IMR-90 (cell line): ENCODE data around the gene CATSPER4. TPM values are rescaled to one million over a fixed set of nuclear protein-coding genes. Genes with fewer than 3 reads are reported as not detected.

Experiments used
- ATAC-seq: fragments of 200-7000 bp; cut with Tn5 transposase; 2 replicates; pipeline ENCODE4 v1.9.1; 2020; ENCODE audit warnings: low read depth, mild to moderate bottlenecking, moderate library complexity
- BruUV-seq: library from RNA; stranded (reverse); fragments of 400-500 nt; replicated peaks from 2 replicates; lab custom pipeline; 2021; lab: Mats Ljungman, UMichigan
- CTCF ChIA-PET: fragments of 300-600 bp; formaldehyde crosslinking; extraction: SDS; loops from one replicate; lab custom pipeline; 2021; ENCODE audit warnings: antibody characterized with exemption; lab: Yijun Ruan, JAX
- POLR2A ChIA-PET: fragments of 300-600 bp; sonication (Branson Sonifier 250); formaldehyde crosslinking; loops from one replicate; lab custom pipeline; 2022; ENCODE audit warnings: antibody characterized with exemption; ENCODE audit not compliant: unreplicated experiment; lab: Charles Lee
- DNase-seq: peaks from one replicate; pipeline ENCODE4 v3.0.0; 2013
- H2AFZ ChIP-seq: replicated peaks from 2 replicates; pipeline ENCODE3; 2013; ENCODE audit warnings: low read length, mild to moderate bottlenecking; ENCODE audit not compliant: poor library complexity
- H2AK5ac ChIP-seq: 2 replicates; pipeline ENCODE4 v1.6.1; 2013; ENCODE audit warnings: low read depth, low read length, inconsistent platforms
- H2AK9ac ChIP-seq: replicated peaks from 2 replicates; pipeline ENCODE3; 2013; ENCODE audit warnings: mild to moderate bottlenecking, low read depth, low read length, moderate library complexity; ENCODE audit not compliant: poor library complexity
- H2BK120ac ChIP-seq: 2 replicates; pipeline ENCODE4 v1.6.1; 2013; ENCODE audit warnings: low read depth, low read length, inconsistent platforms
- H2BK15ac ChIP-seq: 3 replicates; pipeline ENCODE4 v1.6.1; 2013; ENCODE audit warnings: low read depth, low read length, inconsistent platforms
- H2BK20ac ChIP-seq: 2 replicates; pipeline ENCODE4 v1.6.1; 2013; ENCODE audit warnings: low read depth, mild to moderate bottlenecking, inconsistent platforms, low read length, moderate library complexity
- H2BK5ac ChIP-seq: 2 replicates; pipeline ENCODE4 v1.6.1; 2013; ENCODE audit warnings: mild to moderate bottlenecking, low read depth, low read length, inconsistent platforms; ENCODE audit not compliant: poor library complexity, severe bottlenecking
- H3K14ac ChIP-seq: replicated peaks from 2 replicates; pipeline ENCODE4 v1.6.1; 2013; ENCODE audit warnings: low read depth, low read length, inconsistent platforms
- H3K18ac ChIP-seq: 2 replicates; pipeline ENCODE4 v1.6.1; 2013; ENCODE audit warnings: low read depth, low read length, control low read depth
- H3K23ac ChIP-seq: 2 replicates; pipeline ENCODE4 v1.6.1; 2013; ENCODE audit warnings: low read depth, low read length, inconsistent platforms
- H3K27ac ChIP-seq: 2 replicates; pipeline ENCODE4 v1.5.1; 2013; ENCODE audit warnings: mild to moderate bottlenecking, control low read depth, low read length; ENCODE audit not compliant: insufficient read depth
- H3K27me3 ChIP-seq: 2 replicates; pipeline ENCODE4 v1.6.1; 2013; ENCODE audit warnings: low read length; ENCODE audit not compliant: control insufficient read depth, insufficient read depth
- H3K36me3 ChIP-seq: 2 replicates; pipeline ENCODE4 v1.6.1; 2013; ENCODE audit warnings: low read length, mixed read lengths; ENCODE audit not compliant: control insufficient read depth, insufficient read depth
- H3K4ac ChIP-seq: 2 replicates; pipeline ENCODE4 v1.6.1; 2013; ENCODE audit warnings: low read depth, low read length, inconsistent platforms
- H3K4me1 ChIP-seq: 2 replicates; pipeline ENCODE4 v1.6.1; 2013; ENCODE audit warnings: low read length, mixed read lengths; ENCODE audit not compliant: control insufficient read depth, insufficient read depth
- H3K4me2 ChIP-seq: 2 replicates; pipeline ENCODE4 v1.6.1; 2013; ENCODE audit warnings: low read depth, mild to moderate bottlenecking, control low read depth, low read length, moderate library complexity
- H3K4me3 ChIP-seq: 2 replicates; pipeline ENCODE4 v1.5.1; 2013; ENCODE audit warnings: low read depth, mild to moderate bottlenecking, control low read depth, low read length, moderate library complexity; ENCODE audit not compliant: insufficient read depth
- H3K56ac ChIP-seq: 2 replicates; pipeline ENCODE4 v1.6.1; 2013; ENCODE audit warnings: low read length, inconsistent platforms; ENCODE audit not compliant: insufficient read depth; ENCODE audit errors: extremely low read depth
- H3K79me1 ChIP-seq, 2 experiments: 2 replicates each; pipeline ENCODE4 v1.6.1; 2013; ENCODE audit warnings: low read length in 2 of 2, inconsistent platforms in 1 of 2, low read depth in 1 of 2
- H3K9ac ChIP-seq: 2 replicates; pipeline ENCODE4 v1.6.1; 2013; ENCODE audit warnings: low read depth, low read length, control low read depth
- H3K9me1 ChIP-seq: 2 replicates; pipeline ENCODE4 v1.6.1; 2013; ENCODE audit warnings: low read length, inconsistent platforms; ENCODE audit not compliant: insufficient read depth
- H3K9me3 ChIP-seq: 2 replicates; pipeline ENCODE4 v1.6.1; 2013; ENCODE audit warnings: low read length; ENCODE audit not compliant: control insufficient read depth, insufficient read depth
- H4K20me1 ChIP-seq: 2 replicates; pipeline ENCODE4 v1.6.1; 2013; ENCODE audit warnings: low read length, inconsistent platforms; ENCODE audit not compliant: insufficient read depth
- H4K5ac ChIP-seq: 2 replicates; pipeline ENCODE4 v1.6.1; 2013; ENCODE audit warnings: mild to moderate bottlenecking, low read depth, low read length, control low read depth
- H4K8ac ChIP-seq, 2 experiments: 2 replicates each; pipeline ENCODE4 v1.6.1; 2013; ENCODE audit warnings: low read depth in 2 of 2, low read length in 2 of 2, control low read depth in 1 of 2, inconsistent platforms in 1 of 2
- H4K91ac ChIP-seq: 2 replicates; pipeline ENCODE4 v1.6.1; 2013; ENCODE audit warnings: low read depth, low read length, inconsistent platforms; ENCODE audit not compliant: insufficient read depth
- CTCF ChIP-seq: conservative IDR thresholded peaks from 2 replicates; pipeline ENCODE4 v1.5.1; 2012; ENCODE audit warnings: mild to moderate bottlenecking, low read depth, low read length, improper control_type of control experiment
- FOS ChIP-seq: fragments of 150-350 bp; IDR thresholded peaks from 2 replicates; pipeline ENCODE4 v1.6.1; 2016; ENCODE audit warnings: low read depth, low read length
- MAZ ChIP-seq: IDR thresholded peaks from 2 replicates; pipeline ENCODE4 v1.6.1; 2012; ENCODE audit warnings: low read depth, mild to moderate bottlenecking, low read length, improper control_type of control experiment, moderate library complexity, borderline replicate concordance
- POLR2A ChIP-seq: IDR thresholded peaks from 2 replicates; pipeline ENCODE4 v1.6.1; 2012; ENCODE audit warnings: mild to moderate bottlenecking, low read depth, low read length
- RAD21 ChIP-seq: IDR thresholded peaks from 2 replicates; pipeline ENCODE4 v1.6.1; 2012; ENCODE audit warnings: low read length, improper control_type of control experiment
- RCOR1 ChIP-seq: IDR thresholded peaks from 2 replicates; pipeline ENCODE4 v1.6.1; 2012; ENCODE audit warnings: mild to moderate bottlenecking, low read length, improper control_type of control experiment; ENCODE audit not compliant: insufficient replicate concordance
- RFX5 ChIP-seq: IDR thresholded peaks from 2 replicates; pipeline ENCODE4 v1.8.0; 2012; ENCODE audit warnings: low read depth, mild to moderate bottlenecking, low read length, moderate library complexity
- WGBS, 2 experiments: methylation state at CpG; one replicate each; pipeline versions ENCODE4 v1.1.5 to v1.1.7; 2013; ENCODE audit warnings: missing lambda C conversion rate in 2 of 2; ENCODE audit not compliant: insufficient read length in 1 of 2; ENCODE audit errors: extremely low coverage in 2 of 2; 5-methylcytosine and 5-hydroxymethylcytosine counted together
- dilution Hi-C: fragments of 300-500 bp; cut with HindIII; formaldehyde crosslinking; loops from one replicate; pipeline ENCODE4 v1.14.3; 2018; ENCODE audit warnings: low sequenced_read_pairs; ENCODE audit not compliant: unreplicated experiment
- in situ Hi-C: fragments of 300-500 bp; cut with MboI; formaldehyde crosslinking; loops from 3 replicates; pipeline ENCODE4 v1.14.3; 2019; ENCODE audit warnings: low sequenced_read_pairs, inconsistent platforms, mixed read lengths
- intact Hi-C: fragments of 100-400 bp; cut with micrococcal nuclease; formaldehyde crosslinking; loops from 2 replicates; pipeline ENCODE4 v1.10.0; 2022
- polyA plus RNA-seq, 3 experiments: library from polyadenylated mRNA; depleted of rRNA; stranded (reverse); fragments of >200 nt; gene quantifications; 2 replicates each; pipeline ENCODE4 v1.2.3, GENCODE V29; 2012; ENCODE audit warnings: low replicate concordance in 1 of 3
- total RNA-seq: library from RNA; depleted of rRNA; stranded (reverse); fragments of >200 nt; gene quantifications from 2 replicates; pipeline ENCODE4 v1.2.3, GENCODE V29; 2012

The CATSPER4 gene
- total and polyA plus RNA-seq, 2 of the 4 experiments (the other 2 are of a cell fraction), result not detected

GRCh38 chr1:26189331-26189730, 1.1 kb upstream of the CATSPER4 start:
- Histone ChIP-seq H4K20me1 (no peaks in the 10 kb centered on the region), H2AFZ (no peak overlapping the region), H3K36me3 (no peaks in the 10 kb centered on the region), H3K23ac (no peak overlapping the region), H3K9me1 (no peaks in the 10 kb centered on the region), H2BK120ac (no peak overlapping the region), H3K27me3 (peaks cover 16% of the 10 kb centered on the region), H3K56ac (no peak overlapping the region), H3K18ac (no peak overlapping the region), H3K27ac (no peak overlapping the region), H2BK20ac (no peak overlapping the region), H3K4me3 (no peak overlapping the region), H2BK15ac (no peak overlapping the region), H3K79me1 (no peaks in the 10 kb centered on the region), H4K5ac (no peak overlapping the region), H3K4ac (no peak overlapping the region), H3K14ac (no peak overlapping the region), H3K4me1 (no peaks in the 10 kb centered on the region), H3K9ac (no peak overlapping the region), H2AK5ac (no peak overlapping the region), H4K8ac (no peak overlapping the region), H3K9me3 (no peaks in the 10 kb centered on the region), H3K4me2 (no peak overlapping the region), H2AK9ac (no peak overlapping the region), H2BK5ac (no peak overlapping the region), H4K91ac (no peak overlapping the region)
- dilution Hi-C loops (no loop called here), intact Hi-C loops (no loop called here), in situ Hi-C loops (no loop called here)
- ChIA-PET CTCF (interaction anchor here (1.1 kb wide), 1 partner anchor 90 kb away, joined by 3 read pairs; no protein-coding TSS in a partner anchor), POLR2A (interaction anchor here (0.7 kb wide), 1 partner anchor 22 kb away, joined by 5 read pairs; no protein-coding TSS in a partner anchor)
- no peak for ATAC-seq
- no peak for TF ChIP-seq RAD21
- TF ChIP-seq RCOR1, result no peak
- TF ChIP-seq MAZ, result no peak
- TF ChIP-seq RFX5, result no peak
- TF ChIP-seq FOS, result no peak
- no peak for TF ChIP-seq CTCF
- no peak for TF ChIP-seq POLR2A
- no TSS peak for BruUV-seq
- DNase-seq, result no peak
- 83% methylated on average over 3 of the region's 6 CpGs; no CpG with 5 or more reads in 1 of the 2 experiments for WGBS, 2 experiments
